AG09309 (cell line): ENCODE measurements around the gene PLSCR2.
"Not testable (repeated sequence)": the region's sequence is repeated elsewhere in the genome, so short reads cannot be mapped to it uniquely, and the experiment has no call there.

ENCODE experiments used
- DNase-seq: peaks from one replicate; pipeline ENCODE4 v3.0.0-alpha.2; 2010; ENCODE audit warnings: low read depth
- H3K4me3 ChIP-seq: 2 replicates; pipeline ENCODE4 v1.5.1; 2011; ENCODE audit warnings: mild to moderate bottlenecking, low read depth, low read length, moderate library complexity; ENCODE audit not compliant: control insufficient read depth
- CTCF ChIP-seq: IDR thresholded peaks from 2 replicates; pipeline ENCODE4 v1.5.1; 2011; ENCODE audit warnings: mild to moderate bottlenecking, low read depth, low read length, inconsistent platforms; ENCODE audit not compliant: insufficient read depth, control insufficient read depth; ENCODE audit errors: missing control alignments

Gene PLSCR2

GRCh38 chr3:146485297-146485696 lies 15.9 kb upstream of the PLSCR2 start:
- DNase-seq: no peak
- TF ChIP-seq CTCF: no peak
- H3K4me3 ChIP-seq: no peak overlapping the region

- no peak overlapping the region for H3K4me3 ChIP-seq
- no peak for DNase-seq
- no peak for TF ChIP-seq CTCF
Measured at GRCh38 chr3:146476094-146476740, 6.9 kb upstream of the PLSCR2 start.

GRCh38 chr3:146474976-146475375 lies 5.6 kb upstream of the PLSCR2 start:
- not testable (repeated sequence) for DNase-seq, H3K4me3 ChIP-seq

- DNase-seq: no peak
- no peak for TF ChIP-seq CTCF
- H3K4me3 ChIP-seq: no peak overlapping the region
Measured at GRCh38 chr3:146473726-146474125, 4.4 kb upstream of the PLSCR2 start.

- no peak overlapping the region for H3K4me3 ChIP-seq
- DNase-seq: no peak
- TF ChIP-seq CTCF: no peak
Measured at GRCh38 chr3:146472611-146473010, 3.2 kb upstream of the PLSCR2 start.

GRCh38 chr3:146471012-146471411 lies 1.7 kb upstream of the PLSCR2 start:
- no peak for TF ChIP-seq CTCF
- DNase-seq: no peak
- H3K4me3 ChIP-seq: no peak overlapping the region

- no peak for TF ChIP-seq CTCF
- no peak overlapping the region for H3K4me3 ChIP-seq
Measured at GRCh38 chr3:146470425-146470990, 1.1 kb upstream of the PLSCR2 start.

More at GRCh38 chr3:146470425-146470990, 1.1 kb upstream of the PLSCR2 start:
- DNase-seq: no peak
